Suprapubic skin (tissue), 4 donors: Measurements from ENCODE around the gene PTPRA. TPM values are rescaled to one million over a fixed set of nuclear protein-coding genes. Genes with fewer than 3 reads are reported as not detected.

Source experiments
- DNase-seq, 2 donors: peaks; one replicate each; pipeline ENCODE4 v3.0.0-alpha.2; 2019; ENCODE audit warnings: low spot score in 2 of 2
- H3K27ac ChIP-seq: fragments of 200-600 bp; sonication (generic); one replicate; pipeline ENCODE4 v1.5.1; 2019
- H3K27me3 ChIP-seq: fragments of 200-600 bp; sonication (generic); one replicate; pipeline ENCODE4 v1.5.1; 2019
- H3K36me3 ChIP-seq: fragments of 200-600 bp; sonication (generic); one replicate; pipeline ENCODE4 v1.5.1; 2019
- H3K4me1 ChIP-seq: fragments of 200-600 bp; sonication (generic); one replicate; pipeline ENCODE4 v1.5.1; 2019
- H3K4me3 ChIP-seq: fragments of 200-600 bp; sonication (generic); one replicate; pipeline ENCODE4 v1.5.1; 2019; ENCODE audit warnings: mild to moderate bottlenecking
- H3K9me3 ChIP-seq: fragments of 200-600 bp; sonication (generic); one replicate; pipeline ENCODE4 v1.5.1; 2019
- CTCF ChIP-seq, 2 donors: fragments of 200-600 bp in 1 of 2; fragments of 450-650 bp in 1 of 2; sonication (generic) in 1 of 2; IDR thresholded peaks; one replicate each; pipeline ENCODE4 v1.5.1; 2016 to 2019; ENCODE audit warnings: antibody characterized with exemption in 2 of 2, mild to moderate bottlenecking in 1 of 2, moderate library complexity in 1 of 2
- EP300 ChIP-seq: sonication (generic); formaldehyde crosslinking; IDR thresholded peaks from one replicate; pipeline ENCODE4 v1.6.1; 2017; ENCODE audit warnings: antibody characterized with exemption
- POLR2A ChIP-seq, 2 donors: fragments of 450-650 bp; IDR thresholded peaks; one replicate each; pipeline ENCODE4 v1.6.1; 2017; ENCODE audit warnings: antibody characterized with exemption in 2 of 2, mild to moderate bottlenecking in 2 of 2, moderate library complexity in 2 of 2
- POLR2AphosphoS5 ChIP-seq, 3 donors: sonication (generic); formaldehyde crosslinking; IDR thresholded peaks; one replicate each; pipeline ENCODE4 v1.6.1; 2017; ENCODE audit warnings: antibody characterized with exemption in 3 of 3
- WGBS: methylation state at CpG from one replicate; pipeline ENCODE4 v1.1.5; 2018; 5-methylcytosine and 5-hydroxymethylcytosine counted together
- total RNA-seq, 4 donors: library from RNA; depleted of rRNA; stranded (reverse); fragments of >200 nt; gene quantifications; one replicate each; pipeline ENCODE4 v1.1.0, GENCODE V29; 2016

PTPRA gene
- total RNA-seq, 4 donors from 2014 or later, result 47.7 to 83.0 (median 73.4) TPM

GRCh38 chr20:2995796-2996195 lies 122.5 kb downstream of the PTPRA start:
- peaks cover 51% of the 10 kb centered on the region for H3K36me3 ChIP-seq

GRCh38 chr20:2998728-2999127 lies 125.4 kb downstream of the PTPRA start:
- Histone ChIP-seq H3K9me3 (no peaks in the 10 kb centered on the region), H3K27ac (no peak overlapping the region), H3K4me1 (no peaks in the 10 kb centered on the region), H3K27me3 (no peaks in the 10 kb centered on the region), H3K4me3 (no peak overlapping the region), H3K36me3 (peaks cover 22% of the 10 kb centered on the region)
- no peak for DNase-seq
- TF ChIP-seq POLR2AphosphoS5 (IDR thresholded peaks at IDR 0.05) (no peak), POLR2A (IDR thresholded peaks at IDR 0.05) (no peak), EP300 (no peak)

More at GRCh38 chr20:2995796-2996195, 122.5 kb downstream of the PTPRA start:
- Histone ChIP-seq H3K4me3 (no peak overlapping the region), H3K9me3 (no peaks in the 10 kb centered on the region), H3K4me1 (no peaks in the 10 kb centered on the region), H3K27ac (no peak overlapping the region), H3K27me3 (no peaks in the 10 kb centered on the region)
- DNase-seq, result no peak
- 88% methylated on average over 2 of the region's 2 CpGs for WGBS
- TF ChIP-seq POLR2A (IDR thresholded peaks at IDR 0.05) (no peak), POLR2AphosphoS5 (IDR thresholded peaks at IDR 0.05) (no peak), CTCF (IDR thresholded peaks at IDR 0.05) (no peak), EP300 (no peak)

- H3K27me3 ChIP-seq, result no peaks in the 10 kb centered on the region
- no peaks in the 10 kb centered on the region for H3K4me1 ChIP-seq
- TF ChIP-seq EP300, result no peak
- peak in 1 of 2 donors; percentile 14 for TF ChIP-seq CTCF (IDR thresholded peaks at IDR 0.05)
- TF ChIP-seq POLR2A (IDR thresholded peaks at IDR 0.05), result no peak
- no peak overlapping the region for H3K4me3 ChIP-seq
- DNase-seq, result no peak
- H3K36me3 ChIP-seq, result peaks cover 23% of the 10 kb centered on the region
- H3K27ac ChIP-seq, result no peak overlapping the region
- H3K9me3 ChIP-seq, result no peaks in the 10 kb centered on the region
- WGBS, result 62% methylated on average over 7 of the region's 7 CpGs
Observed at GRCh38 chr20:3000852-3001523, 127.7 kb downstream of the PTPRA start.

GRCh38 chr20:3003416-3003815 lies 130.1 kb downstream of the PTPRA start:
- Histone ChIP-seq H3K27ac (no peak overlapping the region), H3K9me3 (no peaks in the 10 kb centered on the region), H3K36me3 (peaks cover 45% of the 10 kb centered on the region), H3K4me3 (no peak overlapping the region), H3K4me1 (no peaks in the 10 kb centered on the region), H3K27me3 (no peaks in the 10 kb centered on the region)
- 85% methylated on average over 2 of the region's 2 CpGs for WGBS
- no peak for DNase-seq
- TF ChIP-seq EP300 (no peak), POLR2A (IDR thresholded peaks at IDR 0.05) (no peak), CTCF (IDR thresholded peaks at IDR 0.05) (no peak), POLR2AphosphoS5 (IDR thresholded peaks at IDR 0.05) (no peak)

- no peak overlapping the region for H3K27ac ChIP-seq
- peaks cover 65% of the 10 kb centered on the region for H3K36me3 ChIP-seq
- TF ChIP-seq EP300 (no peak), POLR2AphosphoS5 (IDR thresholded peaks at IDR 0.05) (no peak), CTCF (IDR thresholded peaks at IDR 0.05) (no peak), POLR2A (IDR thresholded peaks at IDR 0.05) (no peak)
- no peaks in the 10 kb centered on the region for H3K4me1 ChIP-seq
- 79% methylated on average over 1 of the region's 1 CpG for WGBS
- H3K27me3 ChIP-seq, result no peaks in the 10 kb centered on the region
- no peak for DNase-seq
- H3K9me3 ChIP-seq, result no peaks in the 10 kb centered on the region
- H3K4me3 ChIP-seq, result no peak overlapping the region
Observed at GRCh38 chr20:3010985-3011723, 137.9 kb downstream of the PTPRA start.
